GM12875 (cell line): Measurements from ENCODE around the gene BLOC1S1.
A peak's percentile ranks its signal among the peaks of the same experiment; 100 is the strongest.

Experiments used
- H3K4me3 ChIP-seq: one replicate; pipeline ENCODE4 v1.5.1; 2011; ENCODE audit warnings: low read depth, low read length, control low read depth
- CTCF ChIP-seq: IDR thresholded peaks from 2 replicates; pipeline ENCODE4 v1.5.1; 2011; ENCODE audit warnings: low read depth, mild to moderate bottlenecking, control low read depth, inconsistent platforms, low read length, moderate library complexity, borderline replicate concordance; ENCODE audit not compliant: insufficient read depth

BLOC1S1 gene

DNA sequence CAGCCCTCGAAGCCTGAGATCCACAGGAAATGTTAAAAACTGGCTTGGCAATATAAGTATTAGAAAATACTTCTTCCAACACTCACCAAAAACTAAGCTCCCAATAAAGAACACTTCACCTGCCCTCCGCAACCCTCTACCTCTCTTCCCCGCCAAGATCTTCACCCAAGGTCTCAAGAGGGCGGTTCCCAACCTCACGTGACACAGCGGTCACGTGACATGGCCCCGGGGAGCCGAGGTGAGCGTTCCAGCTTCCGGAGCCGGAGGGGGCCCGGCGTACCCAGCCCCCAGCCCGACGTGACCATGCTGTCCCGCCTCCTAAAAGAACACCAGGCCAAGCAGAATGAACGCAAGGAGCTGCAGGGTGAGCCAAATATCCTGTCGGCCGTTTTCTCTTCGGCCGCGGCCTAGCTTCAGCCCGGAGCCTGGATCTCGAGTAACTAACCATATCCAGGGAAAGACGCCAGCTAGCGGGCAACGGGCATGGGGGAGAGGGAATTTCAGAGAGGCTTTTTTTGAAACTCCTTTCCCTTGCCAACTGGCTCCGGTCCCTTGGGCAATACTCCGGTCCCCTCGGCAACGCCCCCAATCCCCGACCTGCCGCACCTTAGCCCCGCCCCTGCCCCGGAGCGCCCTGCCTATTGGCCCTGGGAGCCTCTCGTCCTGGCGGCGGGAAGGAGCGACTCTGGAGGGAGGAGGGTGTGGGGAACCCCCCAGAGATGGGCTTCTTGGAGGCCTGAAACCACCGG is at the start of gene BLOC1S1:
TSS of gene BLOC1S1 (plus strand) at position 214 of the 749 bp plus-strand sequence. CDS start at position 220, 6 bp downstream.
- TF ChIP-seq CTCF = no peak
- peak within 1 kb of the TSS; percentile 78 for H3K4me3 ChIP-seq

GRCh38 chr12:55666508-55666907 is 49.3 kb upstream of the BLOC1S1 start:
- no peak overlapping the region for H3K4me3 ChIP-seq

DNA sequence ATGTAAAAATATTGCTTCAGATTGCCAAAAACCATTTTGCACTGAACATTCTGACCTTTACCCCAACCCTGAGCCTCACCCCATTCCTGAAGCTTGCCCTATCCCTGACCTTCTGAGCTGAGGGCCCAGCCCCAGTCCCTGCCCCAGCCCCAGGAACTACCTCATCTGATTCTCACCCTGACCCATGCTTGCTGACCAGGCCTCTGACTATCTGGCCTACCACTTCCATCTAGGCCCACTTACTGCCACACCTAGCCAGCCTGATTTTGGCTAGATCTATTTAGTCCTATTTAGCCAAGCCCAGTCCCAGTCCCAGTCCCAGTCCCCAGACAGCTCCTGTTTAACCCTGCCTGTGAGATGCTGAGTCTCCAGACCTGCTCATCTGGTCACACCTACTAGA is 45.6 kb upstream of the BLOC1S1 start:
- no peak for TF ChIP-seq CTCF
- no peak overlapping the region for H3K4me3 ChIP-seq

More at GRCh38 chr12:55666508-55666907, 49.3 kb upstream of the BLOC1S1 start:
- TF ChIP-seq CTCF = no peak

DNA sequence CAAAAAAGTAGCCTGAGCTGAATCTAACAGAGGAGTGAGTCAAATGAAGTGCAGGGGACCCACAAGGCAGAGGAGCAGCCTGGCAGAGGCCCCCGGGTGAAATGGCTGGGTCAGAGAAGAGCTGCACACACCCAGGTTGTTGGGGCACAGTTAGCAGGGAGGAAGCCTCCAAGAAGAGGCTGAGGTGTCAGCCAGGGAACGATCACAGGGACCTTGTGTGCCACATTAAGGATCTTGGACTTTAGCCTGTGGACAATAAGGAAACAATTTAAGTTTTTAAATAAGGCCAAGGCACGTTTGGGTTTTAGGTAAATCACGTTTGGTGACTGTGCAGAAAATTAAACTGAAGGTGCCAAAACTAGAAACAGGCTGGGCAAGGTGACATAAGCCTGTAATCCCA is 44.1 kb upstream of the BLOC1S1 start:
- no peak overlapping the region for H3K4me3 ChIP-seq
- no peak for TF ChIP-seq CTCF

GRCh38 chr12:55673638-55674037 is 42.2 kb upstream of the BLOC1S1 start:
- TF ChIP-seq CTCF = no peak
- no peak overlapping the region for H3K4me3 ChIP-seq

DNA sequence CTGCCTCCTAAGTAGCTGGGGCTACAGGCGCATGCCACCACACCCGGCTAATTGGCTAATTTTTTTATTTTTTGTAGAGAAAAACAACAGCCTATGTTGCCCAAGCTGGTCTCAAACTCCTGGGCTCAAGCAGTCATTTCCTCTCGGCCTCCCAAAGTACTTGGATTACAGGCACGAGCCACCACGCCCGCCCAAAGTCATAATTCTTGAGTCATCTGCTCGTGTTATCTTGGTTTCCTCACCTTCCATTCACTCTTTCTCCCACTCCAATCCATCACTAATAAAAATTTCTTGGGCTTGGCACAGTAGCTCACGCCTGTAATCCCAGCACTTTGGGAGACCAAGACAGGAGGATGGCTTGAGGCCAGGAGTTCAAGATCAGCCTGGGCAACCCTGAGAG is 40.2 kb upstream of the BLOC1S1 start:
- no peak for TF ChIP-seq CTCF
- no peak overlapping the region for H3K4me3 ChIP-seq

DNA sequence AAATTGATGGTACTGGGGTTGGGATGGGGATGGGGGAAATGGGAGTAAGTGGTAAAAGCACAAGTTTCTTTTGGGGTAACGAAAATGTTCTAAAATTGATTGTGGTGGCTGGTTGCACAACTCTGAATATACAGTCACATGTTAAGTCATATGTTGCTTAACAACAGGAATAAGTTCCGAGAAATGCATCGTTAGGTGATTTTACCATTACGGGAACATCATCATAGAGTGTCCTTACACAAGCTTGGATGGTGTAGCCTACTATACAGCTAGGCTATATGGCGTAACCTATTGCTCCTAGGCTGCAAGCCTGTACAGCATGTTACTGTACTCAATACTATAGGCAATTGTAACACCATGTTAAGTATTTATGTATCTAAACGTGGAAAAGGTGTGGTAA is 39.1 kb upstream of the BLOC1S1 start:
- no peak for TF ChIP-seq CTCF
- H3K4me3 ChIP-seq = no peak overlapping the region
